B cell (primary cell): ENCODE measurements around the gene ZNF570. TPM values are rescaled to one million over a fixed set of nuclear protein-coding genes. Genes with fewer than 3 reads are reported as not detected.

Experiments used
- ATAC-seq: fragments of 200-7000 bp; cut with Tn5 transposase; one replicate; pipeline ENCODE4 v1.10.0; 2021; ENCODE audit warnings: low read depth, mild to moderate bottlenecking, moderate number of reproducible peaks, moderate library complexity
- CTCF ChIA-PET: fragments of 350-600 bp; sonication (Branson Sonifier 250); formaldehyde crosslinking; loops from one replicate; lab custom pipeline; 2021; ENCODE audit warnings: antibody characterized with exemption, inconsistent platforms; lab: Charles Lee
- POLR2A ChIA-PET: fragments of 350-600 bp; sonication (Branson Sonifier 250); formaldehyde crosslinking; loops from one replicate; lab custom pipeline; 2021; ENCODE audit warnings: antibody characterized with exemption; lab: Charles Lee
- DNase-seq: peaks from one replicate; pipeline ENCODE4 v3.0.0; 2013
- H2AFZ ChIP-seq: 2 replicates; pipeline ENCODE4 v1.6.1; 2012; ENCODE audit warnings: mild to moderate bottlenecking, low read depth, low read length; ENCODE audit not compliant: insufficient read depth, poor library complexity, severe bottlenecking
- H3K27ac ChIP-seq, 2 donors: 1 replicate in 1 of 2; 2 replicates in 1 of 2; pipeline ENCODE4 v1.5.1; 2012 to 2013; ENCODE audit warnings: low read length in 2 of 2, mild to moderate bottlenecking in 2 of 2, moderate library complexity in 1 of 2
- H3K27me3 ChIP-seq, 4 experiments: fragments of 200-600 bp in 1 of 4; sonication (generic) in 1 of 4; replicated peaks in 1 of 4; 1 replicate in 2 of 4; 2 replicates in 2 of 4; pipeline versions ENCODE4 v1.6.1 to v1.7.0; 2013 to 2016; ENCODE audit warnings: low read length in 3 of 4, mild to moderate bottlenecking in 2 of 4, mixed read lengths in 1 of 4, moderate library complexity in 1 of 4; ENCODE audit not compliant: insufficient read depth in 4 of 4, control insufficient read depth in 3 of 4; ENCODE audit errors: control extremely low read depth in 1 of 4
- H3K36me3 ChIP-seq, 2 experiments: replicated peaks in 1 of 2; 1 replicate in 1 of 2; 2 replicates in 1 of 2; pipeline versions ENCODE4 v1.6.1 to v1.7.1; 2013; ENCODE audit warnings: low read length in 1 of 2; ENCODE audit not compliant: insufficient read depth in 2 of 2, control insufficient read depth in 1 of 2; ENCODE audit errors: control extremely low read depth in 1 of 2, extremely low read depth in 1 of 2
- H3K4me1 ChIP-seq, 2 donors: fragments of 200-600 bp in 1 of 2; sonication (generic) in 1 of 2; 1 replicate in 1 of 2; 2 replicates in 1 of 2; pipeline versions ENCODE4 v1.5.1 to v1.6.1; 2013 to 2017; ENCODE audit warnings: low read length in 2 of 2; ENCODE audit not compliant: control insufficient read depth in 2 of 2, insufficient read depth in 2 of 2
- H3K4me2 ChIP-seq: replicated peaks from 2 replicates; pipeline ENCODE3; 2012; ENCODE audit warnings: mild to moderate bottlenecking, low read depth, low read length; ENCODE audit not compliant: poor library complexity, severe bottlenecking
- H3K4me3 ChIP-seq, 5 experiments: fragments of 200-600 bp in 1 of 5; sonication (generic) in 1 of 5; 1 replicate in 3 of 5; 2 replicates in 2 of 5; pipeline versions ENCODE4 v1.5.1 to v1.7.0; 2011 to 2016; ENCODE audit warnings: low read length in 4 of 5, mild to moderate bottlenecking in 4 of 5, low read depth in 2 of 5, control low read depth in 1 of 5, moderate library complexity in 1 of 5; ENCODE audit not compliant: insufficient read depth in 1 of 5; ENCODE audit errors: control extremely low read depth in 1 of 5, extremely low read depth in 1 of 5
- H3K79me2 ChIP-seq: fragments of 200-600 bp; sonication (generic); one replicate; pipeline ENCODE4 v1.6.0; 2016; ENCODE audit warnings: low read length; ENCODE audit not compliant: control insufficient read depth, insufficient read depth
- H3K9ac ChIP-seq: fragments of 200-600 bp; sonication (generic); 2 replicates; pipeline ENCODE4 v1.6.1; 2017; ENCODE audit warnings: mild to moderate bottlenecking, low read length, moderate library complexity
- H3K9me3 ChIP-seq, 3 donors: one replicate each; pipeline versions ENCODE4 v1.6.1 to v1.7.1; 2013; ENCODE audit warnings: low read length in 2 of 3; ENCODE audit not compliant: control insufficient read depth in 2 of 3, insufficient read depth in 1 of 3; ENCODE audit errors: control extremely low read depth in 1 of 3
- H4K20me1 ChIP-seq: 2 replicates; pipeline ENCODE4 v1.6.0; 2012; ENCODE audit warnings: mild to moderate bottlenecking, low read length; ENCODE audit not compliant: insufficient read depth, control insufficient read depth, poor library complexity, severe bottlenecking
- H3K27ac Mint-ChIP-seq: one replicate; pipeline ENCODE4 v1.8.0; 2021; ENCODE audit warnings: mixed read lengths
- H3K27me3 Mint-ChIP-seq: one replicate; pipeline ENCODE4 v1.8.0; 2021; ENCODE audit warnings: mixed read lengths
- H3K4me1 Mint-ChIP-seq: one replicate; pipeline ENCODE4 v1.8.0; 2021; ENCODE audit warnings: mixed read lengths
- H3K4me3 Mint-ChIP-seq: one replicate; pipeline ENCODE4 v1.8.0; 2021; ENCODE audit warnings: mixed read lengths
- H3K9me3 Mint-ChIP-seq: one replicate; pipeline ENCODE4 v1.8.0; 2022; ENCODE audit warnings: mixed read lengths; ENCODE audit not compliant: insufficient read depth
- CTCF ChIP-seq: fragments of 200-600 bp; IDR thresholded peaks from one replicate; pipeline ENCODE4 v1.8.0; 2022; ENCODE audit warnings: antibody characterized with exemption, mild to moderate bottlenecking
- EZH2 ChIP-seq: IDR thresholded peaks from 2 replicates; pipeline ENCODE4 v1.6.1; 2012; ENCODE audit warnings: borderline replicate concordance, low read depth, mild to moderate bottlenecking, moderate library complexity, low read length; ENCODE audit not compliant: insufficient read depth, poor library complexity, severe bottlenecking
- WGBS: methylation state at CpG from one replicate; pipeline ENCODE4 v1.1.5; 2013; ENCODE audit warnings: missing lambda C conversion rate; ENCODE audit not compliant: insufficient coverage; 5-methylcytosine and 5-hydroxymethylcytosine counted together
- intact Hi-C: fragments of 100-400 bp; cut with micrococcal nuclease; formaldehyde crosslinking; loops from one replicate; pipeline ENCODE4 v1.10.0; 2022
- polyA plus RNA-seq: library from polyadenylated mRNA; depleted of rRNA; stranded (reverse); fragments of >200 nt; gene quantifications from 2 replicates; pipeline ENCODE4 v1.2.3, GENCODE V29; 2012
- total RNA-seq, 2 donors: library from RNA; stranded (reverse); fragments of 120-200 nt in 1 of 2; gene quantifications; 1 replicate in 1 of 2; 2 replicates in 1 of 2; pipeline versions ENCODE4 v1.2.3 to v1.2.4, GENCODE V29; 2013 to 2022

ZNF570 gene
- total and polyA plus RNA-seq, 2 donors (not counting 1 experiment from before 2014, with no cell fraction given): 1.9 to 8.9 TPM

GRCh38 chr19:37519890-37520289 lies 50.7 kb downstream of the ZNF570 start:
- Histone ChIP-seq H2AFZ (no peak overlapping the region), H3K4me2 (no peak overlapping the region), H3K4me3 (no peak overlapping the region), H3K27ac (no peak overlapping the region), H3K79me2 (no peaks in the 10 kb centered on the region), H3K4me1 (no peaks in the 10 kb centered on the region), H3K36me3 (peaks cover 3 to 21% of the 10 kb centered on the region in 2 experiments), H3K9me3 (peaks cover 4 to 62% (median 6%) of the 10 kb centered on the region in 3 donors), H3K27me3 (no peaks in the 10 kb centered on the region), H3K9ac (no peak overlapping the region), H4K20me1 (no peaks in the 10 kb centered on the region)
- Mint-ChIP-seq H3K27me3 (no peaks in the 10 kb centered on the region), H3K4me1 (no peaks in the 10 kb centered on the region), H3K27ac (no peak overlapping the region), H3K4me3 (no peak overlapping the region), H3K9me3 (peaks cover 17% of the 10 kb centered on the region)
- WGBS: 89% methylated on average over 2 of the region's 2 CpGs
- no peak for DNase-seq
- no peak for TF ChIP-seq EZH2
- no peak for TF ChIP-seq CTCF
- no peak for ATAC-seq
- CTCF ChIA-PET: no interaction called here
- POLR2A ChIA-PET: no interaction called here
- intact Hi-C loops: no loop called here

GRCh38 chr19:37537391-37537947 lies 68.3 kb downstream of the ZNF570 start:
- no peak overlapping the region for H3K9ac ChIP-seq
- POLR2A ChIA-PET: no interaction called here
- peaks cover 2 to 38% of the 10 kb centered on the region in 2 experiments for H3K36me3 ChIP-seq
- ATAC-seq: no peak
- DNase-seq: no peak
- intact Hi-C loops: no loop called here
- no CpG with 5 or more reads among the region's 7 CpGs for WGBS
- no peaks in the 10 kb centered on the region for H3K27me3 ChIP-seq
- H3K4me2 ChIP-seq: no peak overlapping the region
- H3K27ac ChIP-seq: no peak overlapping the region
- Mint-ChIP-seq H3K4me1 (no peaks in the 10 kb centered on the region), H3K4me3 (no peak overlapping the region), H3K27me3 (no peaks in the 10 kb centered on the region), H3K9me3 (peaks cover 27% of the 10 kb centered on the region), H3K27ac (no peak overlapping the region)
- no peaks in the 10 kb centered on the region for H4K20me1 ChIP-seq
- H2AFZ ChIP-seq: no peak overlapping the region
- H3K4me3 ChIP-seq: no peak overlapping the region
- TF ChIP-seq CTCF (no peak), EZH2 (no peak)
- H3K9me3 ChIP-seq: peaks cover 21 to 66% (median 63%) of the 10 kb centered on the region in 3 donors
- H3K79me2 ChIP-seq: no peaks in the 10 kb centered on the region
- CTCF ChIA-PET: no interaction called here
- H3K4me1 ChIP-seq: no peaks in the 10 kb centered on the region

Other genes starting within 250 kb of the ZNF570 start
- 9.0 and 11.4 TPM in 2 replicates for gene ZNF527, start 98.3 kb upstream of the ZNF570 start, total RNA-seq
- 4.8 and 7.7 TPM in 2 replicates for gene ZNF527, start 98.3 kb upstream of the ZNF570 start, polyA plus RNA-seq
- 11.1 and 13.9 TPM in 2 replicates for gene ZNF569, start 1.9 kb upstream of the ZNF570 start, total RNA-seq
- gene ZNF569, start 1.9 kb upstream of the ZNF570 start, polyA plus RNA-seq: 3.4 and 3.5 TPM in 2 replicates
- gene ZNF793, start 37.6 kb downstream of the ZNF570 start, total RNA-seq: 12.2 and 12.7 TPM in 2 replicates
- gene ZNF793, start 37.6 kb downstream of the ZNF570 start, polyA plus RNA-seq: 3.0 and 4.1 TPM in 2 replicates
- gene ZNF571, start 125.4 kb downstream of the ZNF570 start, total RNA-seq: 10.0 and 13.1 TPM in 2 replicates
- 4.8 and 10.3 TPM in 2 replicates for gene ZNF571, start 125.4 kb downstream of the ZNF570 start, polyA plus RNA-seq
- gene ZNF540, start 125.5 kb downstream of the ZNF570 start, total RNA-seq: 10.7 and 10.8 TPM in 2 replicates
- 2.2 and 2.9 TPM in 2 replicates for gene ZNF540, start 125.5 kb downstream of the ZNF570 start, polyA plus RNA-seq
- 25.3 and 27.0 TPM in 2 replicates for gene ZFP30, start 186.1 kb downstream of the ZNF570 start, total RNA-seq
- gene ZFP30, start 186.1 kb downstream of the ZNF570 start, polyA plus RNA-seq: 3.2 and 3.6 TPM in 2 replicates